ENCODE results near the gene USP30.

GRCh38 chr12:109098183-109098604 lies 45.8 kb downstream of the USP30 start:
- TF ChIP-seq CTCF (IDR thresholded peaks at IDR 0.05 in 4 of 5, conservative IDR thresholded peaks at IDR 0.05 in 1 of 5) (no peak), POLR2A (IDR thresholded peaks at IDR 0.05) (peak; percentile 52 to 57)
